HepG2 (cell line): ENCODE data around the gene KLK10. TPM values are rescaled to one million over a fixed set of nuclear protein-coding genes. Genes with fewer than 3 reads are reported as not detected.

Experiments
- ATAC-seq: fragments of 200-7000 bp; cut with Tn5 transposase; 3 replicates; pipeline ENCODE4 v1.9.1; 2020; ENCODE audit warnings: mild to moderate bottlenecking, moderate library complexity
- BruUV-seq: library from RNA; stranded (reverse); fragments of 400-500 nt; replicated peaks from 2 replicates; lab custom pipeline; 2021; lab: Mats Ljungman, UMichigan
- CTCF ChIA-PET: fragments of 300-600 bp; formaldehyde crosslinking; extraction: SDS; loops from one replicate; lab custom pipeline; 2021; ENCODE audit warnings: low total read pairs, inconsistent platforms, low intra/inter-chr PET ratio; lab: Yijun Ruan, JAX
- POLR2A ChIA-PET: fragments of 350-600 bp; sonication (Branson Sonifier 250); formaldehyde crosslinking; loops from one replicate; lab custom pipeline; 2020; ENCODE audit warnings: antibody characterized with exemption, inconsistent platforms; lab: Yijun Ruan, JAX
- DNase-seq: peaks from one replicate; pipeline ENCODE4 v3.0.0-alpha.2; 2015; ENCODE audit warnings: low spot score
- FAIRE-seq: peaks from 3 replicates; lab custom pipeline; 2011; peaks lifted over from hg19 to GRCh38; lab: Jason Lieb, UNC
- H2AFZ ChIP-seq: one replicate; pipeline ENCODE4 v1.6.1; 2011; ENCODE audit warnings: low read length, inconsistent platforms
- H3K27ac ChIP-seq: fragments of 300-600 bp; 3 replicates; pipeline ENCODE4 v1.8.0; 2011; ENCODE audit warnings: mixed run types, mild to moderate bottlenecking, mixed read lengths, low read length, inconsistent platforms; ENCODE audit not compliant: insufficient read depth; ENCODE audit errors: extremely low read length
- H3K27me3 ChIP-seq, 2 experiments: fragments of 200-600 bp in 1 of 2; 2 replicates in 1 of 2; 3 replicates in 1 of 2; pipeline versions ENCODE4 v1.6.0 to v1.8.0; 2011; ENCODE audit warnings: low read length in 2 of 2, mild to moderate bottlenecking in 2 of 2, moderate library complexity in 2 of 2, inconsistent platforms in 1 of 2; ENCODE audit not compliant: insufficient read depth in 2 of 2, control insufficient read depth in 1 of 2
- H3K36me3 ChIP-seq, 2 experiments: fragments of 200-600 bp in 1 of 2; replicated peaks in 1 of 2; 2 replicates in 1 of 2; 3 replicates in 1 of 2; pipeline versions ENCODE4 v1.5.1 to v1.8.0; 2011; ENCODE audit warnings: low read length in 2 of 2, inconsistent platforms in 1 of 2; ENCODE audit not compliant: insufficient read depth in 2 of 2, control insufficient read depth in 1 of 2
- H3K4me1 ChIP-seq: 2 replicates; pipeline ENCODE4 v1.5.1; 2012; ENCODE audit warnings: low read length, inconsistent platforms; ENCODE audit not compliant: insufficient read depth
- H3K4me2 ChIP-seq: 2 replicates; pipeline ENCODE4 v1.6.0; 2011; ENCODE audit warnings: low read depth, low read length, inconsistent platforms
- H3K4me3 ChIP-seq, 3 experiments: fragments of 200-600 bp in 1 of 3; sonication (generic), shearing (Covaris generic) in 1 of 3; replicated peaks in 1 of 3; 2 replicates each; pipeline ENCODE4 v1.5.1; 2011 to 2016; ENCODE audit warnings: low read length in 3 of 3, inconsistent platforms in 2 of 3, low read depth in 2 of 3, mild to moderate bottlenecking in 2 of 3, control low read depth in 1 of 3, mixed read lengths in 1 of 3; ENCODE audit not compliant: insufficient read depth in 1 of 3
- H3K79me2 ChIP-seq: one replicate; pipeline ENCODE4 v1.6.1; 2011; ENCODE audit warnings: low read length, inconsistent platforms; ENCODE audit not compliant: insufficient read depth
- H3K9ac ChIP-seq: 2 replicates; pipeline ENCODE4 v1.6.0; 2011; ENCODE audit warnings: mild to moderate bottlenecking, low read depth, low read length, inconsistent platforms; ENCODE audit not compliant: insufficient read depth
- H3K9me3 ChIP-seq: 2 replicates; pipeline ENCODE4 v1.5.1; 2012; ENCODE audit warnings: mild to moderate bottlenecking, low read length
- H4K20me1 ChIP-seq: 2 replicates; pipeline ENCODE4 v1.6.0; 2011; ENCODE audit warnings: inconsistent platforms, mild to moderate bottlenecking, low read length, moderate library complexity; ENCODE audit not compliant: insufficient read depth
- CEBPB ChIP-seq: IDR thresholded peaks from 2 replicates; pipeline ENCODE4 v1.6.1; 2011; ENCODE audit warnings: low read depth, low read length, improper control_type of control experiment, borderline replicate concordance
- CEBPG ChIP-seq: IDR thresholded peaks from 2 replicates; pipeline ENCODE4 v1.6.1; 2016
- ISL2 ChIP-seq: sonication (generic); formaldehyde crosslinking; IDR thresholded peaks from 2 replicates; pipeline ENCODE4 v1.5.0; 2020; ENCODE audit warnings: missing genetic modification reagents
- MAZ ChIP-seq, 2 experiments: sonication (generic) in 1 of 2; formaldehyde crosslinking in 1 of 2; IDR thresholded peaks; 2 replicates each; pipeline versions ENCODE4 v1.5.0 to v1.6.1; 2012 to 2020; ENCODE audit warnings: low read depth in 2 of 2, mild to moderate bottlenecking in 2 of 2, borderline replicate concordance in 1 of 2, improper control_type of control experiment in 1 of 2, low read length in 1 of 2, missing genetic modification reagents in 1 of 2, moderate library complexity in 1 of 2
- NCOR1 ChIP-seq: fragments of 200-600 bp; sonication (generic); IDR thresholded peaks from 2 replicates; pipeline ENCODE4 v1.7.0; 2017; ENCODE audit warnings: antibody characterized with exemption, low read length, borderline replicate concordance
- NFYB ChIP-seq: sonication (generic); formaldehyde crosslinking; IDR thresholded peaks from 2 replicates; pipeline ENCODE4 v1.4.0; 2020; ENCODE audit warnings: missing genetic modification reagents
- PITX1 ChIP-seq: sonication (generic); formaldehyde crosslinking; IDR thresholded peaks from 2 replicates; pipeline ENCODE4 v1.5.1; 2020; ENCODE audit warnings: mild to moderate bottlenecking, missing genetic modification reagents
- SOX13 ChIP-seq, 3 experiments: fragments of 450-650 bp in 1 of 3; sonication (generic) in 1 of 3; formaldehyde crosslinking in 1 of 3; IDR thresholded peaks in 2 of 3; conservative IDR thresholded peaks in 1 of 3; 2 replicates each; pipeline versions ENCODE4 v1.5.0 to v1.6.1; 2016 to 2020; ENCODE audit warnings: antibody characterized with exemption in 1 of 3, mild to moderate bottlenecking in 1 of 3, missing compliant biosample characterization in 1 of 3, missing genetic modification reagents in 1 of 3, moderate library complexity in 1 of 3
- SUZ12 ChIP-seq: fragments of 150-350 bp; IDR thresholded peaks from 2 replicates; pipeline ENCODE4 v1.6.1; 2014; ENCODE audit warnings: low read depth, low read length
- ZNF124 ChIP-seq: sonication (generic); formaldehyde crosslinking; IDR thresholded peaks from 2 replicates; pipeline ENCODE4 v1.4.0; 2020; ENCODE audit warnings: missing genetic modification reagents
- WGBS: methylation state at CpG from one replicate; pipeline ENCODE4 v1.1.6; 2017; ENCODE audit warnings: low lambda C conversion rate; 5-methylcytosine and 5-hydroxymethylcytosine counted together
- in situ Hi-C: cut with HindIII; loops from 2 replicates; pipeline ENCODE4 v1.10.0; 2017; ENCODE audit warnings: low pct_unique_long_range_greater_than_20kb; ENCODE audit not compliant: extremely low pct_ligation_motif_present
- intact Hi-C: fragments of 100-400 bp; cut with micrococcal nuclease; formaldehyde crosslinking; loops from one replicate; pipeline ENCODE4 v1.10.0; 2022; ENCODE audit not compliant: unreplicated experiment
- polyA plus RNA-seq, 8 experiments: library from polyadenylated mRNA; depleted of rRNA in 3 of 8; stranded (reverse) in 7 of 8; unstranded in 1 of 8; fragments of >200 nt; fragmentation: Illumina TruSeq in 4 of 8; extraction: Trizol in 4 of 8; gene quantifications; 2 replicates each; pipeline versions ENCODE4 v1.2.1 to v1.2.3, GENCODE V29; 2011 to 2016; ENCODE audit warnings: low read depth in 4 of 8, missing spikeins in 1 of 8, mixed read lengths in 1 of 8; ENCODE audit not compliant: insufficient read depth in 1 of 8
- total RNA-seq, 5 experiments: library from RNA; depleted of rRNA; stranded (reverse); fragments of >200 nt; fragmentation: Illumina TruSeq; extraction: Trizol; gene quantifications; 2 replicates each; pipeline ENCODE4 v1.2.3, GENCODE V29; 2016; ENCODE audit warnings: low read depth in 1 of 5
- TF ChIP-seq, protein P1 (sequence below): sonication (generic); formaldehyde crosslinking; IDR thresholded peaks from 2 replicates; pipeline ENCODE4 v1.4.0; 2020; ENCODE audit warnings: missing genetic modification reagents

Gene KLK10
- total and polyA plus RNA-seq, 2 of the 13 experiments (the other 11 are each of a cell fraction or from before 2014, with no cell fraction given) = not detected

DNA sequence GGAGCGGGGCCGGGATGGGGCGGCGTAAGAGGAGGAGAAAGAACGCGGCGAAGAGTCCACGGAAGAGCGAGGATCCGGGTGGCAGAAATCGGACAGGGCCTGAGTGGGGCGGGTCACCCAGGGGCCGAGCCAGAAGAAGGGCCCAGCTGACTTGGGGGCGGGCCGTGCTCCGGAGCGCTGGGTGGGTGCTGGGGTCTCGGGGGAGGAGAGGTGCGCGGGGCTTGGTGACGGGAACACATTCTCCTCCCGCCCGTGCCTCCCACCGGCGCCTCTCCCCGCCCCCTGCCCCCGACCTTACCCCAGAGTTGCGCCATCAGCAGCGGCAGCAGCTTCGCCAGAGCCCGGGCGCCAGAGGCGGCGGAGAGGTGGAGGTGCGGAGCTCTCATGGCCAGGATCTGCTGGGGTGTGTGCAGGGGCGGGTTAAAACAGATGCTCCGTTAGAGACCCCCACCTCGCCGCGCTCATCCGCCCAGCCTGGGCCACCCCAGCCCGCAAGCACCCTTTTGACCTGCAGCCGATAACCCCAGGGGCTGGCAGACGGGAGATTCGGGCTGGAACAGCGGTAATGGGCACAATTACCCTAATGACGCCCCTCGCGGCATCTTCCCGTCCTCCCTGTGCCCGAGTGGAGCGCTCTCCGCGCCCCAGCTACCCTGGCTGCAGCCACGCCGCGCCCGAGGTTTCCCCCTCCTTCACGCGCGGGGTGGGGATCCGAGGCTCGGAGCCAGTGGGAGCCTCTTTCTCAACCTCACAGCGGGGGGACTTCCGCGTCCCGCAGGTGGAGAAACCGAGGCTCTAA lies 565 bp downstream of the KLK10 start:
- ATAC-seq (peak; percentile 66), DNase-seq (no peak), FAIRE-seq (no peak)
- no TSS peak for BruUV-seq
- WGBS = 5% methylated on average over 35 of the region's 68 CpGs
- intact Hi-C loops (loop anchor here (10.0 kb wide), 1 partner anchor 84 kb away; no protein-coding TSS in a partner anchor), in situ Hi-C loops (loop anchor here (5.0 kb wide), 2 partner anchors 73 to 87 kb away; no protein-coding TSS in a partner anchor)
- Histone ChIP-seq H4K20me1 (no peaks in the 10 kb centered on the region), H3K36me3 (no peaks in the 10 kb centered on the region), H3K9me3 (no peaks in the 10 kb centered on the region), H3K9ac (no peak overlapping the region), H3K4me2 (peak overlapping the region; percentile 39; the same call in 1 of the 2 replicates), H2AFZ (no peak overlapping the region), H3K79me2 (no peaks in the 10 kb centered on the region), H3K4me3 (peak overlapping the region in 2 of 3 experiments; percentile 10 to 50; a peak in 2 of 6 replicates), H3K4me1 (0 out of 2 replicates have a peak, but pooled peaks cover 4% of the 10 kb centered on the region), H3K27ac (no peak overlapping the region), H3K27me3 (peaks cover 5 to 41% of the 10 kb centered on the region in 2 experiments; a peak in 4 of 5 replicates)
- ChIA-PET CTCF (no interaction called here), POLR2A (no interaction called here)
- peak; percentile 70; the same call in 1 of the 2 replicates for TF ChIP-seq CEBPB
- TF ChIP-seq SOX13 (IDR thresholded peaks at IDR 0.05) = no peak
- no peak for TF ChIP-seq SOX13 (CRISPR knock-in tag; conservative IDR thresholded peaks at IDR 0.05 in 1 of 2, IDR thresholded peaks at IDR 0.05 in 1 of 2)
- no peak for TF ChIP-seq NFYB (CRISPR knock-in tag)
- peak; percentile 28; the same call in 1 of the 2 replicates for TF ChIP-seq MAZ (IDR thresholded peaks at IDR 0.05; ENCODE audit: borderline replicate concordance, low read depth, low read length)
- no peak for TF ChIP-seq MAZ (CRISPR knock-in tag; IDR thresholded peaks at IDR 0.05; ENCODE audit: low read depth)
- TF ChIP-seq ISL2 = no peak
- no peak for TF ChIP-seq ZNF124
- TF ChIP-seq PITX1 (CRISPR knock-in tag) = no peak
- TF ChIP-seq CEBPG (CRISPR knock-in tag) = peak; percentile 56
- no peak for TF ChIP-seq SUZ12
- TF ChIP-seq, protein P1, sequence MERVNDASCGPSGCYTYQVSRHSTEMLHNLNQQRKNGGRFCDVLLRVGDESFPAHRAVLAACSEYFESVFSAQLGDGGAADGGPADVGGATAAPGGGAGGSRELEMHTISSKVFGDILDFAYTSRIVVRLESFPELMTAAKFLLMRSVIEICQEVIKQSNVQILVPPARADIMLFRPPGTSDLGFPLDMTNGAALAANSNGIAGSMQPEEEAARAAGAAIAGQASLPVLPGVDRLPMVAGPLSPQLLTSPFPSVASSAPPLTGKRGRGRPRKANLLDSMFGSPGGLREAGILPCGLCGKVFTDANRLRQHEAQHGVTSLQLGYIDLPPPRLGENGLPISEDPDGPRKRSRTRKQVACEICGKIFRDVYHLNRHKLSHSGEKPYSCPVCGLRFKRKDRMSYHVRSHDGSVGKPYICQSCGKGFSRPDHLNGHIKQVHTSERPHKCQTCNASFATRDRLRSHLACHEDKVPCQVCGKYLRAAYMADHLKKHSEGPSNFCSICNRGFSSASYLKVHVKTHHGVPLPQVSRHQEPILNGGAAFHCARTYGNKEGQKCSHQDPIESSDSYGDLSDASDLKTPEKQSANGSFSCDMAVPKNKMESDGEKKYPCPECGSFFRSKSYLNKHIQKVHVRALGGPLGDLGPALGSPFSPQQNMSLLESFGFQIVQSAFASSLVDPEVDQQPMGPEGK = peak; percentile 47; the same call in 1 of the 2 replicates
- TF ChIP-seq NCOR1 = no peak
